Lower leg skin (tissue), 3 donors: Measurements from ENCODE around the gene PI16.

ENCODE experiments used
- POLR2A ChIP-seq, 2 donors: fragments of 450-650 bp; IDR thresholded peaks; one replicate each; pipeline ENCODE4 v1.6.1; 2016 to 2017; ENCODE audit warnings: antibody characterized with exemption in 2 of 2, mild to moderate bottlenecking in 1 of 2, moderate library complexity in 1 of 2
- TF ChIP-seq, protein P1 (sequence below), 3 donors: fragments of 450-650 bp; IDR thresholded peaks; one replicate each; pipeline ENCODE4 v1.5.1; 2016; ENCODE audit warnings: antibody characterized with exemption in 3 of 3, mild to moderate bottlenecking in 3 of 3, moderate library complexity in 2 of 3

DNA sequence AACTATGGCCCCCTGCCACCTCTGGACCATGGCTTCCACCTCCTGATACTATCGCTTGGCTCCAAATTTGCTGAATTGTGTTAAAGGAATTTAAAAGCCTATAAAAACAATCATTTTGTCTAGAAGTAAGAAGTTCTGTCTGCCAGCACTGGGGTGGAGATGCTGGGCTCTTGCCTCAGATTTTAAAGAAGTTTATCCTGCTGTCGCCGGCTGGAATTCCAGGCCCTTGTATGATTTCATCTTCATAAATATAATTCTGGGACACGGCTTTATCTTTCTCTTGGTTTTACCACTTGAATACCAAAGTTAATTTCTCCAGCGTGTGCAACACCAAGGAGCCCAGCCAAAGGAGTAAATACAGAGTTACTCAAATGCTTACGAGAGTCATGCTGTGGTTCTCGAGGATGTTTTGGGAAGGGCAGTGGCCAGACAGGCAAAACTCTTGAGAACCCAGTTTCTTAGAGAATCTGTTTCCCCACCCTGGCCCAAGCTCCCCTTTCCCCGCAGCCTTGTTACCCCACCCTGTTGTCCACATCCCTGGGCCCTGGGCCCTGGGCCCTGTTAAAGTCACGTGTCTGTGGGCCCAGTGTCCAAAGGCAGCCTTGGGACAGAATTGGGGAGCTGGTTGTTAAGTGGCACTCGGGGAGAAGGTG, 36.9 kb upstream of the PI16 start:
- TF ChIP-seq, protein P1, sequence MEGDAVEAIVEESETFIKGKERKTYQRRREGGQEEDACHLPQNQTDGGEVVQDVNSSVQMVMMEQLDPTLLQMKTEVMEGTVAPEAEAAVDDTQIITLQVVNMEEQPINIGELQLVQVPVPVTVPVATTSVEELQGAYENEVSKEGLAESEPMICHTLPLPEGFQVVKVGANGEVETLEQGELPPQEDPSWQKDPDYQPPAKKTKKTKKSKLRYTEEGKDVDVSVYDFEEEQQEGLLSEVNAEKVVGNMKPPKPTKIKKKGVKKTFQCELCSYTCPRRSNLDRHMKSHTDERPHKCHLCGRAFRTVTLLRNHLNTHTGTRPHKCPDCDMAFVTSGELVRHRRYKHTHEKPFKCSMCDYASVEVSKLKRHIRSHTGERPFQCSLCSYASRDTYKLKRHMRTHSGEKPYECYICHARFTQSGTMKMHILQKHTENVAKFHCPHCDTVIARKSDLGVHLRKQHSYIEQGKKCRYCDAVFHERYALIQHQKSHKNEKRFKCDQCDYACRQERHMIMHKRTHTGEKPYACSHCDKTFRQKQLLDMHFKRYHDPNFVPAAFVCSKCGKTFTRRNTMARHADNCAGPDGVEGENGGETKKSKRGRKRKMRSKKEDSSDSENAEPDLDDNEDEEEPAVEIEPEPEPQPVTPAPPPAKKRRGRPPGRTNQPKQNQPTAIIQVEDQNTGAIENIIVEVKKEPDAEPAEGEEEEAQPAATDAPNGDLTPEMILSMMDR (IDR thresholded peaks at IDR 0.05), result no peak
- TF ChIP-seq POLR2A (IDR thresholded peaks at IDR 0.05), result no peak
